OCI-LY1 (cell line): ENCODE measurements around the gene PUM1.

Experiments used
- H2AFZ ChIP-seq: fragments of 200-600 bp; sonication (generic), shearing (Covaris generic); 2 replicates; pipeline ENCODE4 v1.6.0; 2014; ENCODE audit warnings: antibody characterized with exemption, mild to moderate bottlenecking, low read length
- H3F3A ChIP-seq: fragments of 200-600 bp; sonication (generic), shearing (Covaris generic); 2 replicates; pipeline ENCODE4 v1.6.0; 2014; ENCODE audit warnings: mild to moderate bottlenecking, antibody characterized with exemption, low read length, moderate library complexity; ENCODE audit not compliant: insufficient read depth
- H3K27ac ChIP-seq: fragments of 200-600 bp; sonication (generic); 2 replicates; pipeline ENCODE4 v1.5.1; 2014; ENCODE audit warnings: low read length, mixed run types, mild to moderate bottlenecking, low read depth; ENCODE audit not compliant: poor library complexity, severe bottlenecking
- H3K27me3 ChIP-seq: fragments of 200-600 bp; sonication (generic); 2 replicates; pipeline ENCODE4 v1.6.0; 2014; ENCODE audit warnings: antibody characterized with exemption, mild to moderate bottlenecking, low read length, moderate library complexity; ENCODE audit not compliant: insufficient read depth
- H3K36me3 ChIP-seq: fragments of 200-600 bp; sonication (generic); 2 replicates; pipeline ENCODE4 v1.6.1; 2014; ENCODE audit warnings: mild to moderate bottlenecking, antibody characterized with exemption, low read length, moderate library complexity, mixed read lengths; ENCODE audit not compliant: insufficient read depth
- H3K4me1 ChIP-seq: fragments of 200-600 bp; sonication (generic); 2 replicates; pipeline ENCODE4 v1.5.1; 2014; ENCODE audit warnings: mild to moderate bottlenecking, low read length, moderate library complexity; ENCODE audit not compliant: insufficient read depth, severe bottlenecking
- H3K4me2 ChIP-seq: fragments of 200-600 bp; sonication (generic), shearing (Covaris generic); 2 replicates; pipeline ENCODE4 v1.6.1; 2014; ENCODE audit warnings: low read length
- H3K4me3 ChIP-seq: fragments of 200-600 bp; sonication (generic); 2 replicates; pipeline ENCODE4 v1.5.1; 2014; ENCODE audit warnings: low read length, low read depth, mild to moderate bottlenecking, mixed read lengths; ENCODE audit not compliant: poor library complexity, severe bottlenecking
- H3K79me2 ChIP-seq: fragments of 200-600 bp; shearing (Covaris generic); 2 replicates; pipeline ENCODE4 v1.6.1; 2016; ENCODE audit warnings: mixed run types, low read length, mixed read lengths; ENCODE audit not compliant: insufficient read depth
- H3K9ac ChIP-seq: fragments of 200-600 bp; sonication (generic), shearing (Covaris generic); 2 replicates; pipeline ENCODE4 v1.6.1; 2014; ENCODE audit warnings: mild to moderate bottlenecking, low read length, mixed read lengths
- H3K9me2 ChIP-seq: fragments of 200-600 bp; sonication (generic), shearing (Covaris generic); 2 replicates; pipeline ENCODE4 v1.6.1; 2014; ENCODE audit warnings: low read depth, mild to moderate bottlenecking, low read length, mixed read lengths
- H3K9me3 ChIP-seq: fragments of 200-600 bp; shearing (Covaris generic); 2 replicates; pipeline ENCODE4 v1.6.1; 2014; ENCODE audit warnings: low read length, mixed read lengths
- H4K20me1 ChIP-seq: fragments of 200-600 bp; sonication (generic), shearing (Covaris generic); 2 replicates; pipeline ENCODE4 v1.6.0; 2016; ENCODE audit warnings: mild to moderate bottlenecking, low read length; ENCODE audit not compliant: insufficient read depth
- CTCF ChIP-seq: fragments of 200-600 bp; sonication (generic), shearing (Covaris generic); IDR thresholded peaks from 2 replicates; pipeline ENCODE4 v1.5.1; 2017; ENCODE audit warnings: mild to moderate bottlenecking, antibody characterized with exemption, low read length, moderate library complexity, mixed read lengths
- EZH2 ChIP-seq: fragments of 200-600 bp; sonication (generic), shearing (Covaris generic); IDR thresholded peaks from 2 replicates; pipeline ENCODE4 v1.8.0; 2017; ENCODE audit warnings: borderline replicate concordance, mixed run types, mild to moderate bottlenecking, antibody characterized with exemption, low read length, moderate library complexity, mixed read lengths

The PUM1 gene

GRCh38 chr1:31033598-31033997, 31.9 kb downstream of the PUM1 start:
- Histone ChIP-seq H3K9me3 (no peaks in the 10 kb centered on the region), H2AFZ (no peak overlapping the region), H3K9ac (no peak overlapping the region), H3K9me2 (no peaks in the 10 kb centered on the region), H3K79me2 (peaks cover 97% of the 10 kb centered on the region), H4K20me1 (no peaks in the 10 kb centered on the region), H3K4me2 (no peak overlapping the region), H3K4me3 (no peak overlapping the region), H3F3A (no peaks in the 10 kb centered on the region), H3K27me3 (no peaks in the 10 kb centered on the region), H3K4me1 (peaks cover 64% of the 10 kb centered on the region), H3K27ac (no peak overlapping the region), H3K36me3 (peaks cover 43% of the 10 kb centered on the region)
- TF ChIP-seq EZH2 (no peak), CTCF (no peak)

- Histone ChIP-seq H3K4me2 (no peak overlapping the region), H2AFZ (no peak overlapping the region), H3K4me1 (peaks cover 77% of the 10 kb centered on the region), H4K20me1 (no peaks in the 10 kb centered on the region), H3K9me3 (no peaks in the 10 kb centered on the region), H3K79me2 (peaks cover 94% of the 10 kb centered on the region), H3K9me2 (no peaks in the 10 kb centered on the region), H3K27me3 (no peaks in the 10 kb centered on the region), H3K4me3 (no peak overlapping the region), H3F3A (no peaks in the 10 kb centered on the region), H3K36me3 (peaks cover 40% of the 10 kb centered on the region), H3K9ac (no peak overlapping the region), H3K27ac (no peak overlapping the region)
- TF ChIP-seq CTCF (no peak), EZH2 (no peak)
Observed at GRCh38 chr1:31032266-31032665, 33.3 kb downstream of the PUM1 start.

- Histone ChIP-seq H3K36me3 (peaks cover 39% of the 10 kb centered on the region), H3F3A (no peaks in the 10 kb centered on the region), H3K9me2 (no peaks in the 10 kb centered on the region), H3K9ac (no peak overlapping the region), H3K27me3 (no peaks in the 10 kb centered on the region), H3K4me1 (peaks cover 77% of the 10 kb centered on the region), H3K27ac (no peak overlapping the region), H4K20me1 (no peaks in the 10 kb centered on the region), H3K79me2 (peaks cover 94% of the 10 kb centered on the region), H3K4me3 (no peak overlapping the region), H3K4me2 (no peak overlapping the region), H2AFZ (no peak overlapping the region), H3K9me3 (no peaks in the 10 kb centered on the region)
- TF ChIP-seq CTCF (no peak), EZH2 (no peak)
Observed at GRCh38 chr1:31031330-31032143, 34.0 kb downstream of the PUM1 start.
